Activated CD4-positive, alpha-beta T cell treated with anti-CD3 and anti-CD28 coated beads for 36 hours (primary cell): ENCODE data around the gene TNFRSF1A. TPM values are rescaled to one million over a fixed set of nuclear protein-coding genes. Genes with fewer than 3 reads are reported as not detected.

Experiments used
- ATAC-seq: fragments of 200-7000 bp; cut with Tn5 transposase; one replicate; pipeline ENCODE4 v1.10.0; 2021; ENCODE audit warnings: mild to moderate bottlenecking, moderate library complexity
- CTCF ChIA-PET: fragments of 350-600 bp; sonication (Branson Sonifier 250); formaldehyde crosslinking; loops from one replicate; lab custom pipeline; 2021; ENCODE audit warnings: antibody characterized with exemption; lab: Charles Lee
- POLR2A ChIA-PET: fragments of 350-600 bp; sonication (Branson Sonifier 250); formaldehyde crosslinking; loops from one replicate; lab custom pipeline; 2021; ENCODE audit warnings: antibody characterized with exemption, inconsistent platforms; lab: Charles Lee
- DNase-seq: peaks from one replicate; pipeline ENCODE4 v3.0.0-alpha.2; 2020
- H3K27ac Mint-ChIP-seq: one replicate; pipeline ENCODE4 v1.8.0; 2021; ENCODE audit warnings: mixed read lengths
- H3K27me3 Mint-ChIP-seq: one replicate; pipeline ENCODE4 v1.8.0; 2021; ENCODE audit warnings: mixed read lengths
- H3K36me3 Mint-ChIP-seq: one replicate; pipeline ENCODE4 v1.8.0; 2021; ENCODE audit warnings: low read depth, mixed read lengths
- H3K4me1 Mint-ChIP-seq: one replicate; pipeline ENCODE4 v1.8.0; 2021; ENCODE audit warnings: mixed read lengths
- H3K4me3 Mint-ChIP-seq: one replicate; pipeline ENCODE4 v1.8.0; 2021; ENCODE audit warnings: mild to moderate bottlenecking, moderate library complexity, mixed read lengths
- H3K9me3 Mint-ChIP-seq: one replicate; pipeline ENCODE4 v1.8.0; 2021; ENCODE audit warnings: low read depth, mixed read lengths
- intact Hi-C, 2 experiments: fragments of 100-400 bp; cut with DNase I in 1 of 2; cut with micrococcal nuclease in 1 of 2; formaldehyde crosslinking; loops; one replicate each; pipeline versions ENCODE4 v1.14.2 to v1.15.1; 2022 to 2024; cut with DNase I, micrococcal nuclease
- total RNA-seq, 2 experiments: library from RNA; stranded (reverse); gene quantifications; one replicate each; pipeline ENCODE4 v1.2.3, GENCODE V29; 2021

TNFRSF1A gene
- total RNA-seq, 2 experiments from 2014 or later, result 42.1 to 58.7 TPM

DNA sequence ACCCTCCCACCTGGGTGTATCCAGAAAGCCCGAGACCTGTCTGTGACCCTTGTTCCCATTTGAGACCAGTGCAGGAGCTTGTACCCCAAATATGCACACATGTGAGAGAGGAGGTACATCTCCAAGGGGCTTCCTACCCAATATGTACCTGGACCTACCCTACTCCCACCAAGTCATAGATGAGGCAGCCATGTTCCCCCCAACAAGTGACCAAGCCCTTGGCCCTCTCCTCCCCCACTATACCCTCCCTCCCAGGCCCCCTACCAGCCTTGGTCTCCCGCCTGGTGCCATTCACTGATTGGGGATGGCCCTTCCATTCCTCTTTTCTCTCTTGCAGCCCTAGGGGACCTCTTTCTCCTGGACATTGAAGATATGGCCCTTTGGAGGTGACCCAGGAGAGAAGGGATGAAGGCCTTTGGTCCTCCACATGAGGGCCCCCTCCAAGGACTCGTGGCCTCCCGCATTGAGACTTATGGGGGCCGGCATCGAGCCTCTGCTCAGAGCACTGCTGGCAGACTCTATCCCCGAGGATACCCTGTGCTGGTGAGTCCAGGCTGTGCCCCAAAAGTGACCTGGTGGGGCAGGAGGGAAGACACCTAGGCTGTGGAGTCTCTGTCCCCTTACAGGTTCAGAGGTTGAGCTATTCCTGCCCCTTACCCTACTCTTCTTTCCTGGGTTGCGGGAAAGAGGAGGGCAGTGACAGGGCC, 29.9 kb downstream of the TNFRSF1A start:
- Mint-ChIP-seq H3K4me3 (no peak overlapping the region), H3K9me3 (no peaks in the 10 kb centered on the region), H3K27ac (no peak overlapping the region), H3K27me3 (peaks cover 9% of the 10 kb centered on the region), H3K36me3 (no peaks in the 10 kb centered on the region), H3K4me1 (peaks cover 5% of the 10 kb centered on the region)
- POLR2A ChIA-PET, result no interaction called here
- CTCF ChIA-PET, result no interaction called here
- intact Hi-C loops, result no loop called here
- DNase-seq, result no peak
- no peak for ATAC-seq

DNA sequence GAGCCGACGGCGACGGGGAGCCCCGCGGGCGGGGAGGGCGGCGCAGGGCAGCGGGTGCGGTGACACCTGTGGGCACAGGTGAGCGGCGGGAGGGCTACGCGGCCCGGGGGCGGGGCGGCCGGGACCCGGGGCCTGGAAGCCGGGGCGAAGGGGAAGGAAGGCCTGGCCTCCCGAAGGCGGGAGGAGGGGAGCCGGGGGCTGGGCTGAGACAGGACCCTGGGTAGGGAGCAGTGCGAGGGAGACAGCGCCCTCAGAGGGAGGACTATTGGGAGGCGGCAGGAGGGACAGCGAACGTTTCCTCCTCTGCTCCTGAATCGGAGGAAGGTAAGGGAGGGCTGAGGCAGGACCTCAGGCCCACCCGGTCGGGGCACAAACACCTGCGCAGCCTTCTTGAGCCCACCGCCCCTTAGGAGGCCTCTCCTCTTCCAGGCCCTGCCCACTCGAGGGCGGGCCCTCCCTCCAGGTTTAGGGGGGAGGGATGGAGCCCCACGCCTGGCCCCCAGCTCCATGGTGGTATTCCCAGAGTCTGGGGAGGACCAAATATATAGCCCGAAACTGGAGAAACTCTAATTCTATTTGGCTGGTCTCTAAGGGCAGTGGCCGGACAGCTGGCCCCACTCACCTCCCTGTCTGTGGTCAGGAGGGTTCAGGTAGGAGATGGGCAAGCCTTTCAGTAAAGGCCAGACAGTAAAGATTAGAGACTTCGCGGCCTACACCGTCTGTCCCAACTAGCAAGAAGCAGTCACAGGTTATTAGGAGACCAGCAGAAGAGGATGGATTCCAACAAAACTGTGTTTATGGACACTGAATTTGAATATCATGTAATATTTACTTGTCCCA, 30.9 kb downstream of the TNFRSF1A start:
- no peak overlapping the region for H3K4me3 Mint-ChIP-seq
- CTCF ChIA-PET, result no interaction called here

GRCh38 chr12:6307529-6307928, 34.3 kb downstream of the TNFRSF1A start:
- ATAC-seq (no peak), DNase-seq (no peak)
- no peaks in the 10 kb centered on the region for H3K36me3 Mint-ChIP-seq
- peaks cover under 1% of the 10 kb centered on the region for H3K4me1 Mint-ChIP-seq
- ChIA-PET POLR2A (no interaction called here), CTCF (interaction anchor here (0.6 to 1.2 kb wide), 3 partner anchors 15 to 111 kb away, joined by 3 read pairs; no protein-coding TSS in a partner anchor)
- H3K27ac Mint-ChIP-seq, result no peak overlapping the region
- intact Hi-C loops, result no loop called here
- peaks cover 9% of the 10 kb centered on the region for H3K27me3 Mint-ChIP-seq
- H3K4me3 Mint-ChIP-seq, result no peak overlapping the region
- no peaks in the 10 kb centered on the region for H3K9me3 Mint-ChIP-seq

More for the DNA sequence above, 30.9 kb downstream of the TNFRSF1A start:
- DNase-seq, result no peak
- POLR2A ChIA-PET, result no interaction called here
- no peak for ATAC-seq
- H3K27ac Mint-ChIP-seq, result no peak overlapping the region
- no peaks in the 10 kb centered on the region for H3K9me3 Mint-ChIP-seq
- peaks cover 5% of the 10 kb centered on the region for H3K4me1 Mint-ChIP-seq
- H3K36me3 Mint-ChIP-seq, result no peaks in the 10 kb centered on the region
- intact Hi-C loops, result no loop called here
- H3K27me3 Mint-ChIP-seq, result peaks cover 9% of the 10 kb centered on the region

DNA sequence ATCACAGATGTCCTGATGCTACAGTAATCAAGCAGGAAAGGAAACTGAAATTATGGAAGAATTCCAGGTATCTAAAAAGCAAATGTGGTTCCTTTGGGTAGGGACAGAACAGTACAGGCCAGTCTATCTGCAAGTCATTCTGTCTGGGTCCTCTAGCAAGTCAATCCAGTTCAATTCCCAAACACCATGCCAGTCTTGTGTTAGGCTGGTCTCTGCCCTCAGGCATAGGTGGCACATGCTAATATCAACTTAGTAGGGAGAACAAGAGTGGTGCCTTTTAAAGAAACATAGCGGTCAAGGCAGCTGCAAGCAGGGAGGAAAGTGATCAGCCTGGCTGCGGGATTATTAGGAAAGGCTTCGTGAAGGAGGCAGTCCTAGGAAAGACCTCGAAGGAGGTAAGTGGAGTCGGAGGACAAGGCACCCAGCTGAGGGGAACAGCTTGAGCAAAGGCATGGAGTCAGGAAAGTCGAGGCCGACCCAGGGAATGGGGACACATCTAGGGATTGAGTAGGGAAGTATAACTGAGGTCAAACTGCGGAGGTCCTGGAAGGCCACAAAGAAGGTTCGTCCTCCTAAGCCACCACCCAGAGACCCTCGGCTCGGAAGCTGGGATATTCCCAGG, 35.2 kb downstream of the TNFRSF1A start:
- peaks cover 7% of the 10 kb centered on the region for H3K27me3 Mint-ChIP-seq
- no peaks in the 10 kb centered on the region for H3K4me1 Mint-ChIP-seq
- CTCF ChIA-PET, result interaction anchor here (1.0 to 1.2 kb wide), 2 partner anchors 20 to 111 kb away, joined by 3 read pairs; no protein-coding TSS in a partner anchor
- POLR2A ChIA-PET, result no interaction called here
- no peaks in the 10 kb centered on the region for H3K9me3 Mint-ChIP-seq
- no peak overlapping the region for H3K27ac Mint-ChIP-seq
- H3K4me3 Mint-ChIP-seq, result no peak overlapping the region
- no peak for DNase-seq
- ATAC-seq, result no peak
- H3K36me3 Mint-ChIP-seq, result no peaks in the 10 kb centered on the region
- intact Hi-C loops, result no loop called here

DNA sequence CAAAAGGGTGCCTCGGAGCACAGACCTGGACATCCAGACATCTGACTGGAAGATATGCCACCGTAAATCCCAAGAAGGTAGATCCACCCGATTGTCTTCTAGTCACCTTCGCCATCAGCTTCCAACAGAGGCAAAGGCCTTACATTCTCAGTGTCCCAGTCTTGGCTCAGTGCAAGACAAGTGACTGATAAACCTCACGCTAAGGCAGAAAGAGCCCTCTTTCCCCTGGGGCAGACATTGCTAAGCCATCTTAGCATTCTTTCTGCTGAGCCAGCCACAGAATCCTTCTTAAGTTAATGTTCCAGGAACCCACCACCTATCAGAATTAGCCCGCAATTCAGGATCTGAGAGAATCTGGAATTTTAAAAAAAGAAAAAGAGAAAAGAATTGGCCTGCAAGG, 35.7 kb downstream of the TNFRSF1A start:
- DNase-seq (no peak), ATAC-seq (no peak)
- H3K4me1 Mint-ChIP-seq, result no peaks in the 10 kb centered on the region
- H3K36me3 Mint-ChIP-seq, result no peaks in the 10 kb centered on the region
- peaks cover 7% of the 10 kb centered on the region for H3K27me3 Mint-ChIP-seq
- H3K4me3 Mint-ChIP-seq, result no peak overlapping the region
- intact Hi-C loops, result no loop called here
- ChIA-PET CTCF (interaction anchor here (0.7 to 1.2 kb wide), 3 partner anchors 19 to 112 kb away, joined by 3 to 4 read pairs (median 3); no protein-coding TSS in a partner anchor), POLR2A (no interaction called here)
- H3K9me3 Mint-ChIP-seq, result no peaks in the 10 kb centered on the region
- H3K27ac Mint-ChIP-seq, result no peak overlapping the region

DNA sequence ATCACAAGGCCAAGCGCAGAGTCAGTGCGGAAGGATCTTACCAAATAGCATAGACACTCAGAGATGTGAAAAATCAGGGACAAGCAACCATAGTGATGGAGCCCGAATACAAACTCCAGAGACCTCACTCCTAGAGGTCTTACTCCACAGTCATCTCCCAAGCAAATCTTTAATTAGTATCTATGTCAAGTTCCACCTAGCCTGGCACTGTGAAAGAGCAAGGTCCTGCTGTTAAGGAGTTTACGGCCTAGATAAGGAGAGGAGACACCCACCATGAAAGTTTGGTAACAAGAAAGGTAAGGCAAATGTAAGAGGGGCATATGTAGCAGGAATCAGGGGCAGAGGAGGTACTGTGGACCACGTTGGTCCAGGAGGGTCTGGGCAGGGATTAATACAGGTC, 38.8 kb downstream of the TNFRSF1A start:
- ATAC-seq (no peak), DNase-seq (no peak)
- intact Hi-C loops, result no loop called here
- CTCF ChIA-PET, result interaction anchor here (1.2 to 1.3 kb wide), 2 partner anchors 18 to 24 kb away, joined by 4 to 5 read pairs; no protein-coding TSS in a partner anchor
- H3K36me3 Mint-ChIP-seq, result no peaks in the 10 kb centered on the region
- POLR2A ChIA-PET, result no interaction called here
- no peaks in the 10 kb centered on the region for H3K9me3 Mint-ChIP-seq
- no peaks in the 10 kb centered on the region for H3K27me3 Mint-ChIP-seq
- no peak overlapping the region for H3K4me3 Mint-ChIP-seq
- no peak overlapping the region for H3K27ac Mint-ChIP-seq
- no peaks in the 10 kb centered on the region for H3K4me1 Mint-ChIP-seq

DNA sequence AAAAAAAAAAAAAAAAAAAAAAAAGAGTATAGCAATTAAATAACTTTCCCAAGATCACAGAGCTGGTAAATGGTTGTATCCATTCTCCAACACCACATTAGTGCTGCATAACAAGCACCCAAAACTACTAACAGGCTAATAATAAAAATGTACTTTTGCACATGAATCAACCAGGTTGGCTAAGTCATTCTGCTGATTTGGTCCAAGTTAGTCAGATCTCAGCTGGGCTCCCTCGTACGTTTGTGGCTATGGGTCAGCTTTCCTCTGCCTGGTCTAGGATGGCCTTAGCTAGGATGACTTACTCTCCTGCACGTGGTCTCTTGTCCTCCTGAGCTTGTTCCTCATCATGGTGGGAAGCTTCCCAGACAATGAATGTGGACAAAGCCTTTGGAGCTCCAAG, 39.3 kb downstream of the TNFRSF1A start:
- POLR2A ChIA-PET, result no interaction called here

DNA sequence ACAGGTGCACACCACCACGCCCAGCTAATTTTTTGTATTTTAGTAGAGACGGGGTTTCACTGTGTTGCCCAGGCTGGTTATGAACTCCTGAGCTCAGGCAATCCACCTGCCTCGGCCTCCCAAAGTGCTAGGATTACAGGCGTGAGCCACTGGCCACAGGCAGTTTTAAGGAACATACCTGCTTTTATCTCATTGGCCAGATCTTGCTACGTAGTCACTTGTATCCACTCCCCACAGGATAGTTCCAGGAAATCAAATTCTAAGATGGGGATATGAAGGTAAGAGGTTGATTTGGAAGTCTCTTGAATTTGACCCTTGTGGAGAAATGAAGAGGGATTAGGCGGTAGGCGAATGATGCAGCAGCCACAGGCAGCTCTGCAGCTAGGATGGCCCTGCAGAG, 40.2 kb downstream of the TNFRSF1A start:
- Mint-ChIP-seq H3K36me3 (no peaks in the 10 kb centered on the region), H3K4me1 (no peaks in the 10 kb centered on the region), H3K9me3 (no peaks in the 10 kb centered on the region), H3K27ac (no peak overlapping the region), H3K27me3 (no peaks in the 10 kb centered on the region), H3K4me3 (no peak overlapping the region)
- intact Hi-C loops, result no loop called here
- no peak for DNase-seq
- ATAC-seq, result no peak
- ChIA-PET CTCF (interaction anchor here (0.6 kb wide), 2 partner anchors 22 to 271 kb away, joined by 4 to 6 read pairs; no protein-coding TSS in a partner anchor), POLR2A (no interaction called here)

More for the DNA sequence above, 39.3 kb downstream of the TNFRSF1A start:
- Mint-ChIP-seq H3K9me3 (no peaks in the 10 kb centered on the region), H3K4me1 (no peaks in the 10 kb centered on the region), H3K27ac (no peak overlapping the region), H3K27me3 (no peaks in the 10 kb centered on the region), H3K4me3 (no peak overlapping the region), H3K36me3 (no peaks in the 10 kb centered on the region)
- no peak for ATAC-seq
- CTCF ChIA-PET, result interaction anchor here (1.2 to 1.3 kb wide), 2 partner anchors 18 to 24 kb away, joined by 4 to 5 read pairs; no protein-coding TSS in a partner anchor
- intact Hi-C loops, result no loop called here
- no peak for DNase-seq

GRCh38 chr12:6297170-6297569, 44.7 kb downstream of the TNFRSF1A start:
- CTCF ChIA-PET, result interaction anchor here (0.7 to 1.3 kb wide), 2 partner anchors 11 to 18 kb away, joined by 3 to 4 read pairs; no protein-coding TSS in a partner anchor
- intact Hi-C loops, result no loop called here
- Mint-ChIP-seq H3K27me3 (no peaks in the 10 kb centered on the region), H3K27ac (no peak overlapping the region), H3K9me3 (no peaks in the 10 kb centered on the region), H3K36me3 (no peaks in the 10 kb centered on the region), H3K4me1 (no peaks in the 10 kb centered on the region), H3K4me3 (no peak overlapping the region)
- ATAC-seq, result no peak
- POLR2A ChIA-PET, result no interaction called here
- DNase-seq, result no peak

DNA sequence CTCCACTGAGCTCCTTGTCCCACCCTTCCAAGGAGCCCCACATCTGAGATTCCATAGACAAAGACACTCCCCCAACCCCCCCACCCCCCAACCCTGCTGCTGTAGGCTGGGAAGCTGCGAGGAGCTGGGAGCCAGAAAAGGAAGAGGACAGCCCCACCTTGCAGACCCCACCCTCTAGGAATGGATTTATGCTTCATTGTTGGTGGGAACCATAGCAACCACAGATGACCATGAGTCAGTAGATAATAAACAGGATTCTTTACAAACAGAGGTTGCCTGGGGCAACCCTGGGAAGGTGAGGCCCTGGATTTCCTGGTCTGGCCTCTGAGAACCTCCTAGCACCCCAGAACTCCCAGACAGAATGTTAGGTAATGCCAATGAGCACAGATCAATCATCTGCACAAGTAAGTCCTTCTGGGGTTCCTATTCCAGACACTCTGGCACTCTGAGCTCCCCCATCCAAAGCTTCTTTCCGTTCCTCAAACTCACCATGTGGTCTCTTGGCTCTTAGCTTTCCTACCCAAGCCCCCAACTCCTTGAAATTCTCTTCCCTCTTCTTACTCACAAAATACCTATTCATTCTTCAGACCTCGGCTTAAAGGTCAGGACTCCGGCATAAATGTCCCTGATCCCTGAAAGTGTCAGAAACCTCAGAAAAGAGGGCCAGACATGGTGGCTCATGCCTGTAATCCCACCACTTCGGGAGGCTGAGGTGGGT, 46.6 kb downstream of the TNFRSF1A start:
- Mint-ChIP-seq H3K27ac (no peak overlapping the region), H3K36me3 (no peaks in the 10 kb centered on the region), H3K4me3 (no peak overlapping the region), H3K4me1 (no peaks in the 10 kb centered on the region), H3K9me3 (no peaks in the 10 kb centered on the region), H3K27me3 (no peaks in the 10 kb centered on the region)
- CTCF ChIA-PET, result interaction anchor here (1.3 kb wide), 1 partner anchor 11 kb away, joined by 5 read pairs; no protein-coding TSS in a partner anchor
- intact Hi-C loops, result no loop called here
- POLR2A ChIA-PET, result no interaction called here
- ATAC-seq, result no peak
- DNase-seq, result no peak
